Lower lobe of right lung (tissue), 2 donors: Measurements from ENCODE around the gene WDR55. TPM values are rescaled to one million over a fixed set of nuclear protein-coding genes. Genes with fewer than 3 reads are reported as not detected.
A peak's percentile ranks its signal among the peaks of the same experiment; 100 is the strongest.
"Not testable (repeated sequence)": the region's sequence is repeated elsewhere in the genome, so short reads cannot be mapped to it uniquely, and the experiment has no call there.

Source experiments
- ATAC-seq, 2 donors: fragments of 200-7000 bp; cut with Tn5 transposase; one replicate each; pipeline ENCODE4 v1.9.1; 2020 to 2022; ENCODE audit warnings: mild to moderate bottlenecking in 2 of 2, moderate library complexity in 2 of 2
- DNase-seq: peaks from one replicate; pipeline ENCODE4 v3.0.0-alpha.2; 2020
- H3K27ac ChIP-seq: fragments of 200-600 bp; one replicate; pipeline ENCODE4 v1.8.0; 2022
- H3K27me3 ChIP-seq: fragments of 200-600 bp; one replicate; pipeline ENCODE4 v1.8.0; 2022; ENCODE audit warnings: low read depth
- H3K36me3 ChIP-seq: fragments of 200-600 bp; one replicate; pipeline ENCODE4 v1.8.0; 2022; ENCODE audit warnings: mild to moderate bottlenecking
- H3K4me1 ChIP-seq: fragments of 200-600 bp; one replicate; pipeline ENCODE4 v1.8.0; 2022
- H3K4me3 ChIP-seq: fragments of 200-600 bp; one replicate; pipeline ENCODE4 v1.8.0; 2022; ENCODE audit warnings: mild to moderate bottlenecking
- H3K9me3 ChIP-seq: fragments of 200-600 bp; one replicate; pipeline ENCODE4 v1.8.0; 2022
- intact Hi-C: fragments of 100-400 bp; cut with DNase I; formaldehyde crosslinking; loops from one replicate; pipeline ENCODE4 v1.11.0; 2022
- long read RNA-seq: library from polyadenylated mRNA; unstranded; transcript quantifications from one replicate; pipeline ENCODE4 v2.0.0, GENCODE V29; 2021
- total RNA-seq: library from RNA; stranded (reverse); fragmentation: NEBNext Ultra II Directional; extraction: Animal tissue kit (Norgen Biotek cat#: 25700); gene quantifications from one replicate; pipeline ENCODE4 v1.2.1, GENCODE V29; 2021
- TF ChIP-seq, protein P1 (sequence below): fragments of 200-600 bp; IDR thresholded peaks from one replicate; pipeline ENCODE4 v1.8.0; 2022; ENCODE audit warnings: antibody characterized with exemption, mild to moderate bottlenecking
- donor health status: DM: no; HTN: yes; CAD: no; lungs with severe emphysema.

Gene WDR55, protein sequence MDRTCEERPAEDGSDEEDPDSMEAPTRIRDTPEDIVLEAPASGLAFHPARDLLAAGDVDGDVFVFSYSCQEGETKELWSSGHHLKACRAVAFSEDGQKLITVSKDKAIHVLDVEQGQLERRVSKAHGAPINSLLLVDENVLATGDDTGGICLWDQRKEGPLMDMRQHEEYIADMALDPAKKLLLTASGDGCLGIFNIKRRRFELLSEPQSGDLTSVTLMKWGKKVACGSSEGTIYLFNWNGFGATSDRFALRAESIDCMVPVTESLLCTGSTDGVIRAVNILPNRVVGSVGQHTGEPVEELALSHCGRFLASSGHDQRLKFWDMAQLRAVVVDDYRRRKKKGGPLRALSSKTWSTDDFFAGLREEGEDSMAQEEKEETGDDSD
- total RNA-seq = 22.4 TPM
- long read RNA-seq, full-length matches to known transcripts = 48 of 90 reads
- long read RNA-seq, partial matches to known transcripts = 19 of 90 reads
- long read RNA-seq, other reads (novel, unspliced or antisense) = 23 of 90 reads

DNA sequence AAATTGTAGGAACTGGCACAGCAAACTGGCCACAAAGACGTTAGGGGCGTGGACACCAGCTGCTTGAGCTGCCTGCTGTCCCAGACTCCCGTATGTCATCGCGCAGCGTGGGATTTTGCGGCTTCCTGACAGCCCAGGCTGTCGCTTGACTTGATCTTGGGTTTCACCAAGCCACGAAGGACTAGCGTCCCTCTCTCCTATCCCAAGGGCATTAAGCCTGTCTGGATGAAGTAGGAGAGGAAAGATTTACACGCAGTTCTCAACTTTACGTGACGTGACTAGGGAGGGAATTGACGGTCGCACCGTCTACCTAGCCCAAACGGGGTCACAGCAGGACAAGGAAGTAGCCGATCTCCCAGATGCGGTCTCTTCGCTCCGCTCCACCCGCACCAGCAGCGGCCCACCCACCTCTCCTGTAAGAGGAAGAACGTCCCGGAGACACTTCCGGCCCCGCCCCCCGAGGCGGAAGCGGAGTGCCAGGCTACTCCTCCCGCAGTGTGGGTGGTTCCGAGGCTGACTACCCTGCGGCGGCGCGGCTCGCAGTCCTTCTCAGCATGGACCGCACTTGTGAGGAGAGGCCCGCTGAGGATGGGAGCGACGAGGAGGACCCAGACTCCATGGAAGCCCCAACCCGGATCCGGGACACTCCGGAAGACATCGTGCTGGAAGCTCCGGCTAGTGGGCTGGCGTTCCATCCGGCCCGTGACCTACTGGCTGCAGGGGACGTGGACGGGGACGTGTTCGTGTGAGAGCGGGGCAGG is at the start of gene WDR55:
Gene WDR55, plus strand, starts transcription at position 546 of the 761 bp plus-strand sequence. Its CDS starts 9 bp downstream, at position 555.
- peaks cover 61% of the 10 kb centered on the region for H3K36me3 ChIP-seq
- peak; percentile 99 to 100 for ATAC-seq
- TF ChIP-seq, protein P1, sequence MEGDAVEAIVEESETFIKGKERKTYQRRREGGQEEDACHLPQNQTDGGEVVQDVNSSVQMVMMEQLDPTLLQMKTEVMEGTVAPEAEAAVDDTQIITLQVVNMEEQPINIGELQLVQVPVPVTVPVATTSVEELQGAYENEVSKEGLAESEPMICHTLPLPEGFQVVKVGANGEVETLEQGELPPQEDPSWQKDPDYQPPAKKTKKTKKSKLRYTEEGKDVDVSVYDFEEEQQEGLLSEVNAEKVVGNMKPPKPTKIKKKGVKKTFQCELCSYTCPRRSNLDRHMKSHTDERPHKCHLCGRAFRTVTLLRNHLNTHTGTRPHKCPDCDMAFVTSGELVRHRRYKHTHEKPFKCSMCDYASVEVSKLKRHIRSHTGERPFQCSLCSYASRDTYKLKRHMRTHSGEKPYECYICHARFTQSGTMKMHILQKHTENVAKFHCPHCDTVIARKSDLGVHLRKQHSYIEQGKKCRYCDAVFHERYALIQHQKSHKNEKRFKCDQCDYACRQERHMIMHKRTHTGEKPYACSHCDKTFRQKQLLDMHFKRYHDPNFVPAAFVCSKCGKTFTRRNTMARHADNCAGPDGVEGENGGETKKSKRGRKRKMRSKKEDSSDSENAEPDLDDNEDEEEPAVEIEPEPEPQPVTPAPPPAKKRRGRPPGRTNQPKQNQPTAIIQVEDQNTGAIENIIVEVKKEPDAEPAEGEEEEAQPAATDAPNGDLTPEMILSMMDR = no peak

DNA sequence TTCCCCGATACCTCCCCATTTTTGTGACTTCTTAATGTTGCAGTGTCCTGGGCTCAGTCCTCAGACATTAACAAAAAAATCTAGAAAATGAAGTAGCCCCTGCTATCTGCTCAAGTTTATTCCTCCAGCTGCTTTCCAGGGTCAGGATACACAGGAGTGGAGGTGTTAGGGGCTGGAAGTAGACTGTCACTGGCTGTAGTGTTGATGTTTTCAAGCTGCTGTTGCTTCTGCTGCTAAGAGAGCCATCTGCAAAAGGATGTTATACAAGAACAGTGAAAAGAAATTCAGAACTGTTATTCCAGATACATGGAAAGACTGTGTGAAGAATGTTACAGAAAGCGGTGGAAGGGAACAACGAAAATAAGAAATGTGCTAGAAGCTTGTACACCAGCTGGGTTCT is 42.4 kb upstream of the WDR55 start:
- TF ChIP-seq, protein P1 = no peak
- Histone ChIP-seq H3K4me3 (no peak overlapping the region), H3K4me1 (peaks cover 8% of the 10 kb centered on the region), H3K27me3 (no peaks in the 10 kb centered on the region), H3K36me3 (no peaks in the 10 kb centered on the region), H3K27ac (no peak overlapping the region), H3K9me3 (no peaks in the 10 kb centered on the region)
- peak in 1 of 2 donors; percentile 39 for ATAC-seq
- DNase-seq = no peak
- intact Hi-C loops = no loop called here

More for the DNA sequence above, at the start of gene WDR55:
- Histone ChIP-seq H3K4me1 (peaks cover 27% of the 10 kb centered on the region), H3K27me3 (no peaks in the 10 kb centered on the region), H3K27ac (peak within 1 kb of the TSS; percentile 90), H3K4me3 (peak within 1 kb of the TSS; percentile 99), H3K9me3 (no peaks in the 10 kb centered on the region)
- intact Hi-C loops = no loop called here
- DNase-seq = peak; percentile 98

DNA sequence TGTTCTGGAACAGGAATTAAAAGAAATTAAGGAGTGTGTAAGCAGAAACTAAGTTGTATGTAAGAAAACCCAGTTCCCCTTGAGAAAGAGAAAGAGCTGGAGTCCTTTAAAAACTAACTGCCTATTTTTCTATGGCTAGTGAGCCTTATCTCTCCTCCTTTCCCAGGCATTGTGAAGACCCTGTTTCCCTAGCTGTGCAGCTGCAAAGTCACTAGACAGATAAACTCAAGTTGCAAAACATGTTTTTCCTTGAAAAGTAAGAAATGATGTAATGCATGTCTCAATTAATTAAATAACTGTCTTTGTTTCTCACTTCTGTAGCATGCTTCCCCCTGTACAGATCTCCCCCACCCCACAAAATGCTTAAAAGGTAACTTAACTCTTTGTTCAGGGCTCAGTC is 41.6 kb upstream of the WDR55 start:
- not testable (repeated sequence) for H3K9me3 ChIP-seq, H3K4me3 ChIP-seq

DNA sequence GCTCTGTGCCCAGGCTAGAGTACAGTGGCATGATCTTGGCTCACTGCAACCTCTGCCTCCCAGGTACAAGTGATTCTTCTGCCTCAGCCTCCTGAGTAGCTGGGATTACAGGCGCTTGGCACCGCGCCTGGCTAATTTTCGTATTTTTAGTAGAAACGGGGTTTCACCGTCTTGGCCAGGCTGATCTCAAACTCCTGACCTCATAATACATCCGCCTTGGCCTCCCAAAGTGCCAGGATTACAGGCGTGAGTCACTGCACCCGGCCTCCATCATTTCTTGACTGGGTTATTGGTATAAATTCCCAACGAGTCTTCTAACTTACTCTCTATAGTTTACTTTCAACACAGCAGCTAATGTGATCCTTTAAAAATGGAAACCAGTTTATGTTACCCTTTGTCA is 39.8 kb upstream of the WDR55 start:
- H3K4me3 ChIP-seq, H3K27ac ChIP-seq, H3K9me3 ChIP-seq, H3K36me3 ChIP-seq, intact Hi-C loops, DNase-seq, ATAC-seq, H3K27me3 ChIP-seq, H3K4me1 ChIP-seq: not testable (repeated sequence)

More for the DNA sequence above, 41.6 kb upstream of the WDR55 start:
- intact Hi-C loops, DNase-seq, H3K4me1 ChIP-seq, H3K36me3 ChIP-seq, H3K27me3 ChIP-seq, H3K27ac ChIP-seq, ATAC-seq: not testable (repeated sequence)

DNA sequence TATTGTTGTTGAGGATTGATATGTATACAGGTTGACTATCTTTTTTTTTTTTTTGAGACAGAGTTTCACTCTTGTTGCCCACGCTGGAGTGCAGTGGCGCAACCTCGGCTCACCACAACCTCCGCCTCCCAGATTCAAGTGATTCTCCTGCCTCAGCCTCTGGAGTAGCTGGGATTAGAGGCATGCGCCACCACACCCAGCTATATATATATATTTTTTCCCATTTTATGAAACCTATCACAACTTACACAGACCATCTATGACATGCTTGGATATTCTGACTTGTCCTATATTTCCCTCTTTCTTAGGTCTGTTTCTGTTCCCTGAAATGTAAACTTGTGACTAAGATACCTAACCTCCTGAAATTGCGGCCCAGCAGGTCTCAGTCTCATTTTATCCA is 36.7 kb upstream of the WDR55 start:
- H3K9me3 ChIP-seq = no peaks in the 10 kb centered on the region
- no peak overlapping the region for H3K4me3 ChIP-seq
- no peaks in the 10 kb centered on the region for H3K27me3 ChIP-seq
- no peaks in the 10 kb centered on the region for H3K36me3 ChIP-seq
- TF ChIP-seq, protein P1 = no peak
- ATAC-seq = no peak
- DNase-seq = no peak
- peaks cover 22% of the 10 kb centered on the region for H3K4me1 ChIP-seq
- intact Hi-C loops = no loop called here
- H3K27ac ChIP-seq = no peak overlapping the region

DNA sequence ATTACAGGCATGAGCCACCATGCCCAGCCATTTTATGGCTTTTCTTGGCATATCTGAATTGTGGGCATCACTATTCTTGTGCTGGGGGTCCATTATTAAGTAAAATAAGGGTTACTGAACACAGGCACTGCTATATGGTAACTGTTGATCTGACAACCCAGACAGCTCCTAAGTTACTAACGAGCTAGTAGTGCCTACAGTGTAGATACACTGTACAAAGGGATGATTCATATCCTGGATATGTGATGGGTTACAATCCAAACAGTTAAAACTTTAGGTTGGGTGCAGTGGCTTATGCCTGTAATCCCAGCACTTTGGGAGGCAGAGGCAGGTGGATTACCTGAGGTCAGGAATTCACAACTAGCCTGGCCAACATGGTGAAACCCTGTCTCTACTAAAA is 36.0 kb upstream of the WDR55 start:
- H3K4me3 ChIP-seq = no peak overlapping the region
- H3K27ac ChIP-seq = no peak overlapping the region
- TF ChIP-seq, protein P1 = no peak
- no peak for DNase-seq
- H3K9me3 ChIP-seq = no peaks in the 10 kb centered on the region
- no peaks in the 10 kb centered on the region for H3K36me3 ChIP-seq
- no peaks in the 10 kb centered on the region for H3K27me3 ChIP-seq
- H3K4me1 ChIP-seq = peaks cover 27% of the 10 kb centered on the region
- no peak for ATAC-seq
- intact Hi-C loops = no loop called here
